8988T (cell line): ENCODE measurements around the gene ATXN1.
"Not testable (repeated sequence)": the region's sequence is repeated elsewhere in the genome, so short reads cannot be mapped to it uniquely, and the experiment has no call there.

Source experiments
- DNase-seq: peaks from one replicate; pipeline ENCODE4 v3.0.0; 2011

ATXN1 gene

GRCh38 chr6:16291739-16292138 is 469.5 kb downstream of the ATXN1 start:
- no peak for DNase-seq

GRCh38 chr6:16288163-16288562 is 473.1 kb downstream of the ATXN1 start:
- no peak for DNase-seq

GRCh38 chr6:16286151-16286522 is 475.1 kb downstream of the ATXN1 start:
- peak; percentile 67 for DNase-seq

- DNase-seq: no peak
These were observed 475.7 kb downstream of the ATXN1 start for GRCh38 chr6:16285467-16286150.

- DNase-seq: no peak
These were observed 476.8 kb downstream of the ATXN1 start for GRCh38 chr6:16284472-16284871.

- DNase-seq: no peak
These were observed 478.9 kb downstream of the ATXN1 start for GRCh38 chr6:16282370-16282769.

- no peak for DNase-seq
These were observed 482.0 kb downstream of the ATXN1 start for GRCh38 chr6:16279243-16279642.

GRCh38 chr6:16278750-16279149 is 482.5 kb downstream of the ATXN1 start:
- DNase-seq: no peak

GRCh38 chr6:16278048-16278724 is 483.1 kb downstream of the ATXN1 start:
- no peak for DNase-seq

GRCh38 chr6:16277101-16277981 is 483.9 kb downstream of the ATXN1 start:
- DNase-seq: peak; percentile 86

- DNase-seq: no peak
These were observed 486.2 kb downstream of the ATXN1 start for GRCh38 chr6:16274885-16275589.

GRCh38 chr6:16274483-16274882 is 486.8 kb downstream of the ATXN1 start:
- no peak for DNase-seq

- no peak for DNase-seq
These were observed 488.0 kb downstream of the ATXN1 start for GRCh38 chr6:16273256-16273655.

GRCh38 chr6:16272201-16272600 is 489.1 kb downstream of the ATXN1 start:
- no peak for DNase-seq

GRCh38 chr6:16271428-16271827 is 489.8 kb downstream of the ATXN1 start:
- no peak for DNase-seq

- DNase-seq: no peak
These were observed 491.0 kb downstream of the ATXN1 start for GRCh38 chr6:16270178-16270794.

- DNase-seq: not testable (repeated sequence)
These were observed 491.7 kb downstream of the ATXN1 start for GRCh38 chr6:16269442-16270070.

GRCh38 chr6:16267428-16268263 is 493.6 kb downstream of the ATXN1 start:
- DNase-seq: no peak

- DNase-seq: no peak
These were observed 495.6 kb downstream of the ATXN1 start for GRCh38 chr6:16265351-16266341.

GRCh38 chr6:16264785-16265184 is 496.5 kb downstream of the ATXN1 start:
- DNase-seq: no peak
